Measurements from ENCODE around the gene COL11A2. TPM values are rescaled to one million over a fixed set of nuclear protein-coding genes. Genes with fewer than 3 reads are reported as not detected.

Gene COL11A2
- total RNA-seq, 1 experiment from 2014 or later: 7.6 TPM

DNA sequence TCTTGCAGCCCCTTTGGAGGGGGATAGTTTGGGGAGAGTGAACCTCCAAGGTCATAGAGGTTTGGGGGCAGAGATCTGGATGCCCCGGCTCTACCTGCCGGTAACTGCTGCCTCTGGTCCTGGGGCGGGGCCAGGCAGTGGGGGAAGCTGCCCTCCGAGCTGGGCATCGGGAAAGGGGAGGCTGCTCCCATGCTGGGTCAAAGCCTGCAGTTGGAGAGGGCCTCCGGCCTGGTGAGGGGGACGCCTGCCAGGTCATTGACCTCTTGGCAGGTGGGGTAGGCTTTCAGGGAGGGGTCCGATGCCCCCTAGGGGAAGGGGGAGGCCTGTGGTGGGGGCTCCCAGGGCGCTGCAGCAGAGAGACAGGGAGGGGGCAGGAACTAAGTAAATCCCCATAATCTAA lies 7.1 kb downstream of the COL11A2 start:
- no peak overlapping the region for H2AFZ ChIP-seq (ENCODE audit: low read depth, low read length, poor library complexity, severe bottlenecking)
- no peaks in the 10 kb centered on the region for H3K9me3 ChIP-seq (ENCODE audit: control insufficient read depth in 1 of 2, insufficient read depth in 1 of 2, low read depth in 1 of 2, low read length in 2 of 2)
- RAD21 ChIA-PET (ENCODE audit: low non-redundant PET in 1 of 2, low total read pairs in 2 of 2, uncharacterized antibody in 2 of 2, unreplicated experiment in 2 of 2): no interaction called here
- H3K79me2 ChIP-seq (ENCODE audit: insufficient read depth, low read length): no peaks in the 10 kb centered on the region
- intact Hi-C loops (cut with micrococcal nuclease): no loop called here
- no peaks in the 10 kb centered on the region for H3K27me3 ChIP-seq (ENCODE audit: insufficient read depth, low read length)
- no peaks in the 10 kb centered on the region for H4K20me1 ChIP-seq (ENCODE audit: insufficient read depth)
- DNase-seq (ENCODE audit: low read depth, low spot score) (no peak), ATAC-seq (no peak)
- BruUV-seq (replicated peaks): no TSS peak
- POLR2A ChIA-PET: no interaction called here
- H3K27ac ChIP-seq (ENCODE audit: low read depth, low read length): no peak overlapping the region; the same call in 1 of the 2 replicates
- no peaks in the 10 kb centered on the region for H3K9me2 ChIP-seq (ENCODE audit: insufficient read depth)
- no peak overlapping the region for H3K4me2 ChIP-seq (ENCODE audit: low read length)
- H3K4me1 ChIP-seq (ENCODE audit: control insufficient read depth in 1 of 2, insufficient read depth in 2 of 2, low read length in 2 of 2): peaks cover 0 to 7% of the 10 kb centered on the region in 2 experiments; a peak in 2 of 4 replicates
- H3K36me3 ChIP-seq (ENCODE audit: control insufficient read depth in 1 of 2, insufficient read depth in 2 of 2, low read length in 2 of 2): no peaks in the 10 kb centered on the region
- H3K4me3 ChIP-seq (replicated peaks in 1 of 2; ENCODE audit: low read depth in 1 of 2, low read length in 2 of 2): no peak overlapping the region
- no peak overlapping the region for H3K9ac ChIP-seq (ENCODE audit: low read length)
- TF ChIP-seq SP1 (IDR thresholded peaks at IDR 0.05; ENCODE audit: low read depth) (no peak), EZH2 (IDR thresholded peaks at IDR 0.05) (no peak), RAD21 (IDR thresholded peaks at IDR 0.05; ENCODE audit: low read depth) (no peak), EGR1 (IDR thresholded peaks at IDR 0.05; ENCODE audit: low read depth) (no peak), FOSL1 (IDR thresholded peaks at IDR 0.05; ENCODE audit: low read depth) (no peak), CEBPB (IDR thresholded peaks at IDR 0.05; ENCODE audit: low read depth) (no peak), ZFX (IDR thresholded peaks at IDR 0.05) (no peak)
- TF ChIP-seq, protein P1, sequence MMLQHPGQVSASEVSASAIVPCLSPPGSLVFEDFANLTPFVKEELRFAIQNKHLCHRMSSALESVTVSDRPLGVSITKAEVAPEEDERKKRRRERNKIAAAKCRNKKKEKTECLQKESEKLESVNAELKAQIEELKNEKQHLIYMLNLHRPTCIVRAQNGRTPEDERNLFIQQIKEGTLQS (IDR thresholded peaks at IDR 0.05): no peak
- TF ChIP-seq, protein P2, sequence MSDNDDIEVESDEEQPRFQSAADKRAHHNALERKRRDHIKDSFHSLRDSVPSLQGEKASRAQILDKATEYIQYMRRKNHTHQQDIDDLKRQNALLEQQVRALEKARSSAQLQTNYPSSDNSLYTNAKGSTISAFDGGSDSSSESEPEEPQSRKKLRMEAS (IDR thresholded peaks at IDR 0.05): no peak
- CTCF ChIA-PET: no interaction called here

DNA sequence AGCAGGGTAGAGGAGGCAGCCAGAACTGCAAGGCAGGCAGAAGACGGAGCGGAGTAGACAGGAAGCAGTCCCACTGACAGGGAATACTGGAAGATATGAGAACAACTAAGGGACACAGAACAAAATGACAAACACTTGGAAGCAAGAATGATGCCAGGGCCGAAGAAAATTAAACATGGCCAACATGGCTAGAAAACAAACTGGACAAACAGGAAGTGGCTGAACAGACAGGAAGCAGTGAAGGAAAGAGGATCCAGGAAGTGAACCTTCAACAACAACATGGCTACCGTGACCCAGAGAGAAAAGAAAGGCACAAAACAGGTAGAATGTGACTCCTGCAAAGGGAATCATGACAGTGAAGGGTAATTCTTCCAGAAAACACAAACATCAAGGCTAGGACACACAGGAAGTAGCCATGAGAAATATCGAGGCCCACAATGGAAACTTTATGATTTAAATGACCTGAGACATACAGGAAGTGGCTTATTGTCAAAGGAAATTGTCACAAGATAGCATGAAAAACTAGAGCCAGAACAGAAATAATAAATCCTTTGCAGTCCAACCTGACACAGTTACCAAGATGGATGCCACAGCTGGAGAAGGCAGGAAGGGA lies 9.1 kb downstream of the COL11A2 start:
- Histone ChIP-seq H3K9ac (ENCODE audit: low read length) (no peak overlapping the region), H3K9me2 (ENCODE audit: insufficient read depth) (no peaks in the 10 kb centered on the region), H3K4me3 (replicated peaks in 1 of 2; ENCODE audit: low read depth in 1 of 2, low read length in 2 of 2) (no peak overlapping the region), H4K20me1 (ENCODE audit: insufficient read depth) (no peaks in the 10 kb centered on the region), H3K9me3 (ENCODE audit: control insufficient read depth in 1 of 2, insufficient read depth in 1 of 2, low read depth in 1 of 2, low read length in 2 of 2) (no peaks in the 10 kb centered on the region), H3K27me3 (ENCODE audit: insufficient read depth, low read length) (no peaks in the 10 kb centered on the region), H2AFZ (ENCODE audit: low read depth, low read length, poor library complexity, severe bottlenecking) (peak overlapping the region; percentile 92), H3K27ac (ENCODE audit: low read depth, low read length) (no peak overlapping the region; the same call in 1 of the 2 replicates), H3K4me1 (ENCODE audit: control insufficient read depth in 1 of 2, insufficient read depth in 2 of 2, low read length in 2 of 2) (peaks cover 0 to 7% of the 10 kb centered on the region in 2 experiments; a peak in 2 of 4 replicates), H3K79me2 (ENCODE audit: insufficient read depth, low read length) (no peaks in the 10 kb centered on the region), H3K4me2 (ENCODE audit: low read length) (0 out of 2 replicates have a peak overlapping the region, but pooled peaks have one; percentile 12), H3K36me3 (ENCODE audit: control insufficient read depth in 1 of 2, insufficient read depth in 2 of 2, low read length in 2 of 2) (no peaks in the 10 kb centered on the region)
- no peak for DNase-seq (ENCODE audit: low read depth, low spot score)
- intact Hi-C loops (cut with micrococcal nuclease): no loop called here
- ATAC-seq: peak; percentile 44
- ChIA-PET RAD21 (ENCODE audit: low non-redundant PET in 1 of 2, low total read pairs in 2 of 2, uncharacterized antibody in 2 of 2, unreplicated experiment in 2 of 2) (no interaction called here), CTCF (interaction anchor here (1.3 kb wide), 1 partner anchor 14 kb away, joined by 9 read pairs; no protein-coding TSS in a partner anchor), POLR2A (no interaction called here)
- BruUV-seq (replicated peaks): no TSS peak
- TF ChIP-seq SRF (IDR thresholded peaks at IDR 0.05; ENCODE audit: low read depth): no peak
- no peak for TF ChIP-seq POLR2A (IDR thresholded peaks at IDR 0.05; ENCODE audit: borderline replicate concordance, extremely low read depth, insufficient read depth, insufficient read length)
- no peak for TF ChIP-seq EZH2phosphoT487 (IDR thresholded peaks at IDR 0.05; ENCODE audit: borderline replicate concordance)
